H1 (cell line): ENCODE measurements around the gene GFRA4.

ENCODE experiments used
- CHD1 ChIP-seq: IDR thresholded peaks from 2 replicates; pipeline ENCODE4 v1.6.1; 2012; ENCODE audit warnings: low read depth, low read length, improper control_type of control experiment
- CREB1 ChIP-seq: IDR thresholded peaks from 2 replicates; pipeline ENCODE4 v1.6.1; 2012; ENCODE audit warnings: inconsistent platforms
- CTCF ChIP-seq, 3 experiments: IDR thresholded peaks; 1 replicate in 2 of 3; 2 replicates in 1 of 3; pipeline versions ENCODE4 v1.5.1 to v1.6.1; 2011; ENCODE audit warnings: low read length in 3 of 3, mild to moderate bottlenecking in 3 of 3, inconsistent platforms in 2 of 3, low read depth in 1 of 3, moderate library complexity in 1 of 3; ENCODE audit not compliant: insufficient read depth in 1 of 3; ENCODE audit errors: control extremely low read depth in 1 of 3
- JUND ChIP-seq: IDR thresholded peaks from 2 replicates; pipeline ENCODE4 v1.6.1; 2011; ENCODE audit warnings: mild to moderate bottlenecking, improper control_type of control experiment, low read length
- MAX ChIP-seq: IDR thresholded peaks from 2 replicates; pipeline ENCODE4 v1.6.1; 2012; ENCODE audit warnings: inconsistent platforms
- PHF8 ChIP-seq: fragments of 200-600 bp; sonication (generic); conservative IDR thresholded peaks from 2 replicates; pipeline ENCODE4 v1.7.1; 2012; ENCODE audit warnings: low read depth, mild to moderate bottlenecking, inconsistent platforms, low read length, moderate library complexity
- POLR2AphosphoS5 ChIP-seq: IDR thresholded peaks from 2 replicates; pipeline ENCODE4 v1.6.1; 2011; ENCODE audit warnings: low read depth, low read length

GRCh38 chr20:3694864-3695263, 31.7 kb upstream of the GFRA4 start:
- TF ChIP-seq MAX (no peak), CTCF (IDR thresholded peaks at IDR 0.05; ENCODE audit: control extremely low read depth in 1 of 3, insufficient read depth in 1 of 3, low read depth in 1 of 3, low read length in 3 of 3) (no peak), JUND (no peak), CHD1 (no peak), PHF8 (no peak), POLR2AphosphoS5 (no peak), CREB1 (no peak)
